Stomach (tissue), 9 donors: ENCODE measurements around the gene ATAD1. TPM values are rescaled to one million over a fixed set of nuclear protein-coding genes. Genes with fewer than 3 reads are reported as not detected.

Source experiments
- DNase-seq, 2 donors: peaks; one replicate each; pipeline versions ENCODE4 v3.0.0 to v3.0.0-alpha.2; 2013 to 2019
- H3K27ac ChIP-seq, 5 donors: fragments of 200-600 bp in 4 of 5; sonication (generic) in 4 of 5; one replicate each; pipeline ENCODE4 v1.5.1; 2013 to 2019; ENCODE audit warnings: mild to moderate bottlenecking in 1 of 5, moderate library complexity in 1 of 5
- H3K27me3 ChIP-seq, 3 donors: fragments of 200-600 bp; sonication (generic); one replicate each; pipeline ENCODE4 v1.5.1; 2017 to 2019; ENCODE audit warnings: mixed run types in 1 of 3
- H3K36me3 ChIP-seq, 4 donors: fragments of 200-600 bp; sonication (generic); 1 replicate in 3 of 4; 2 replicates in 1 of 4; pipeline ENCODE4 v1.5.1; 2016 to 2019
- H3K4me1 ChIP-seq, 4 donors: fragments of 200-600 bp; sonication (generic); one replicate each; pipeline ENCODE4 v1.5.1; 2016 to 2019
- H3K4me3 ChIP-seq, 4 donors: fragments of 200-600 bp; sonication (generic) in 3 of 4; one replicate each; pipeline ENCODE4 v1.5.1; 2016 to 2019; ENCODE audit warnings: mild to moderate bottlenecking in 1 of 4
- H3K9me3 ChIP-seq, 4 donors: fragments of 200-600 bp; sonication (generic); one replicate each; pipeline ENCODE4 v1.5.1; 2016 to 2019
- EP300 ChIP-seq: sonication (generic); formaldehyde crosslinking; IDR thresholded peaks from one replicate; pipeline ENCODE4 v1.6.1; 2017; ENCODE audit warnings: antibody characterized with exemption
- POLR2A ChIP-seq, 4 donors: fragments of 450-650 bp; IDR thresholded peaks; one replicate each; pipeline ENCODE4 v1.6.1; 2016; ENCODE audit warnings: antibody characterized with exemption in 4 of 4, control low read depth in 2 of 4, mild to moderate bottlenecking in 1 of 4, moderate library complexity in 1 of 4
- POLR2AphosphoS5 ChIP-seq, 3 donors: sonication (generic); formaldehyde crosslinking; IDR thresholded peaks; one replicate each; pipeline ENCODE4 v1.6.1; 2016; ENCODE audit warnings: antibody characterized with exemption in 3 of 3
- WGBS, 5 donors: extraction: QIAGEN DNeasy Blood & Tissue Kit in 3 of 5; methylation state at CpG; one replicate each; pipeline versions ENCODE4 v1.1.5 to v1.1.7; 2013 to 2018; 5-methylcytosine and 5-hydroxymethylcytosine counted together
- intact Hi-C: fragments of 100-400 bp; cut with DNase I; formaldehyde crosslinking; loops from one replicate; pipeline ENCODE4 v1.15.1; 2023; ENCODE audit warnings: low total_unique reads
- polyA plus RNA-seq, 3 donors: library from polyadenylated mRNA; stranded (reverse); fragments of 200-250 nt; gene quantifications; one replicate each; pipeline ENCODE4 v1.2.3, GENCODE V29; 2013
- total RNA-seq, 5 donors: library from RNA; depleted of rRNA; stranded (reverse); fragments of >200 nt; gene quantifications; one replicate each; pipeline versions ENCODE4 v1.1.0 to v1.2.3, GENCODE V29; 2014 to 2016
- TF ChIP-seq, protein P1 (sequence below), 7 experiments: fragments of 450-650 bp in 4 of 7; fragments of 200-600 bp in 3 of 7; sonication (generic) in 3 of 7; IDR thresholded peaks; one replicate each; pipeline ENCODE4 v1.5.1; 2016 to 2019; ENCODE audit warnings: antibody characterized with exemption in 7 of 7, control low read depth in 2 of 7, mild to moderate bottlenecking in 1 of 7
- donor health status: healthy with polysubstance abuse.
- donor health status: Bipolar disorder and iron deficiency.
- donor health status: healthy.

ATAD1 gene
- total and polyA plus RNA-seq, 8 donors, result 7.0 to 61.7 (median 13.8) TPM

- intact Hi-C loops, result no loop called here
- H3K4me3 ChIP-seq, result no peak overlapping the region
- H3K9me3 ChIP-seq, result no peaks in the 10 kb centered on the region
- DNase-seq, result no peak
- H3K27ac ChIP-seq, result no peak overlapping the region
- H3K27me3 ChIP-seq, result no peaks in the 10 kb centered on the region
- WGBS, 5 donors, result 84 to 89% (median 86%) methylated on average over 8 of the region's 8 CpGs
- peaks cover 0 to 7% (median 0%) of the 10 kb centered on the region in 4 donors for H3K4me1 ChIP-seq
- peaks cover 6 to 41% (median 33%) of the 10 kb centered on the region in 4 donors for H3K36me3 ChIP-seq
- TF ChIP-seq, protein P1, sequence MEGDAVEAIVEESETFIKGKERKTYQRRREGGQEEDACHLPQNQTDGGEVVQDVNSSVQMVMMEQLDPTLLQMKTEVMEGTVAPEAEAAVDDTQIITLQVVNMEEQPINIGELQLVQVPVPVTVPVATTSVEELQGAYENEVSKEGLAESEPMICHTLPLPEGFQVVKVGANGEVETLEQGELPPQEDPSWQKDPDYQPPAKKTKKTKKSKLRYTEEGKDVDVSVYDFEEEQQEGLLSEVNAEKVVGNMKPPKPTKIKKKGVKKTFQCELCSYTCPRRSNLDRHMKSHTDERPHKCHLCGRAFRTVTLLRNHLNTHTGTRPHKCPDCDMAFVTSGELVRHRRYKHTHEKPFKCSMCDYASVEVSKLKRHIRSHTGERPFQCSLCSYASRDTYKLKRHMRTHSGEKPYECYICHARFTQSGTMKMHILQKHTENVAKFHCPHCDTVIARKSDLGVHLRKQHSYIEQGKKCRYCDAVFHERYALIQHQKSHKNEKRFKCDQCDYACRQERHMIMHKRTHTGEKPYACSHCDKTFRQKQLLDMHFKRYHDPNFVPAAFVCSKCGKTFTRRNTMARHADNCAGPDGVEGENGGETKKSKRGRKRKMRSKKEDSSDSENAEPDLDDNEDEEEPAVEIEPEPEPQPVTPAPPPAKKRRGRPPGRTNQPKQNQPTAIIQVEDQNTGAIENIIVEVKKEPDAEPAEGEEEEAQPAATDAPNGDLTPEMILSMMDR (IDR thresholded peaks at IDR 0.05), result no peak
- TF ChIP-seq POLR2AphosphoS5 (IDR thresholded peaks at IDR 0.05) (no peak), EP300 (no peak), POLR2A (IDR thresholded peaks at IDR 0.05) (no peak)
Measured at GRCh38 chr10:87753995-87754866, 63.8 kb downstream of the ATAD1 start.

DNA sequence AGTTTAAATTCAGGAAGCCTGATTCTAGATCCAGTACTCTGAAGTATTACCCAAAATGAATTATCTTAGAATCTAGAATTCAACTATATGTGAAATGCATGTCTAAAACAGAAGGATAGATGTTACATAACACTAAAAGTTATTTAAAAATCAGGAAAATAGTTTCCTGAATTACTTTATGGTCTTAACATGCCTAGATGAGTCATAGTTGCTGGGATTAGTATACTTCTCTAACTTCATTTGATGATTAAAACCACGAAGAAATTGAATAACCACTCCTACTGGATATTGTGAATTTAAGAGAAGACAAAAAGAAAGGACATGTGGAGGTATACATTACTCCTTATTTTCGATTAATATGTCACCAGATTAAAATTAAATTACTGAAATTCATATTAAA lies 65.5 kb downstream of the ATAD1 start:
- DNase-seq, result no peak
- H3K9me3 ChIP-seq, result no peaks in the 10 kb centered on the region
- 80 to 87% (median 84%) methylated on average over 2 of the region's 2 CpGs for WGBS, 5 donors
- TF ChIP-seq POLR2AphosphoS5 (IDR thresholded peaks at IDR 0.05), result no peak
- no peak for TF ChIP-seq EP300
- TF ChIP-seq POLR2A (IDR thresholded peaks at IDR 0.05), result no peak
- TF ChIP-seq, protein P1 (IDR thresholded peaks at IDR 0.05), result no peak
- peaks cover 6 to 36% (median 26%) of the 10 kb centered on the region in 4 donors for H3K36me3 ChIP-seq
- no peak overlapping the region for H3K27ac ChIP-seq
- H3K27me3 ChIP-seq, result no peaks in the 10 kb centered on the region
- no peak overlapping the region for H3K4me3 ChIP-seq
- intact Hi-C loops, result no loop called here
- peaks cover 0 to 7% (median 0%) of the 10 kb centered on the region in 4 donors for H3K4me1 ChIP-seq

- H3K4me3 ChIP-seq, result no peak overlapping the region
- no peak for TF ChIP-seq EP300
- TF ChIP-seq, protein P1 (IDR thresholded peaks at IDR 0.05), result no peak
- no peak for TF ChIP-seq POLR2A (IDR thresholded peaks at IDR 0.05)
- no peak for TF ChIP-seq POLR2AphosphoS5 (IDR thresholded peaks at IDR 0.05)
- no peaks in the 10 kb centered on the region for H3K27me3 ChIP-seq
- no peaks in the 10 kb centered on the region for H3K9me3 ChIP-seq
- H3K4me1 ChIP-seq, result peaks cover 0 to 7% (median 0%) of the 10 kb centered on the region in 4 donors
- no peak for DNase-seq
- WGBS, 5 donors, result 91 to 100% (median 92%) methylated on average over 2 of the region's 2 CpGs
- H3K27ac ChIP-seq, result no peak overlapping the region
- intact Hi-C loops, result no loop called here
- H3K36me3 ChIP-seq, result peaks cover 6 to 33% (median 23%) of the 10 kb centered on the region in 4 donors
Measured at GRCh38 chr10:87751274-87751673, 66.8 kb downstream of the ATAD1 start.

DNA sequence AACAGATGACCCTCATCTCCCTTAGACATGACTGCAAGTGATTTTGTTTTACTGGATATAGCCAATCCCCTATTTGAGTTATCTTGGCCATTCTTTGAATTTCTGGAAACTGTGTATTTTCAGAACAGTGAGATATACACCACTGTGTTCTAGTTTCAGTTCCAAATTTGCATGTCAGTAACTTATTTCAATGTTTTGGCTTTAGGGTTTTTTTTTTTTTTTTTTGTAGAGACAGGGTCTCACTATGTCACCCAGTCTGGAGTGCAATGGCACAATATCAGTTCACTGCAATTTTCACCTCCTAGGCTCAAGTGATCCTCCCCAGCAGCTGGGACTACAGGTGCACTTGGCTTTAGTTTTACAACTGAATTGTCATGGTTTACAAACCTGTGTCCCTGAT lies 67.2 kb downstream of the ATAD1 start:
- H3K27ac ChIP-seq, result peak overlapping the region in 1 of 5 donors; percentile 4
- TF ChIP-seq EP300 (no peak), POLR2AphosphoS5 (IDR thresholded peaks at IDR 0.05) (no peak), POLR2A (IDR thresholded peaks at IDR 0.05) (no peak)
- H3K9me3 ChIP-seq, result no peaks in the 10 kb centered on the region
- H3K36me3 ChIP-seq, result peaks cover 6 to 29% (median 19%) of the 10 kb centered on the region in 4 donors
- DNase-seq, result no peak
- no peak overlapping the region for H3K4me3 ChIP-seq
- no peaks in the 10 kb centered on the region for H3K27me3 ChIP-seq
- peaks cover 0 to 7% (median 0%) of the 10 kb centered on the region in 4 donors for H3K4me1 ChIP-seq
- intact Hi-C loops, result no loop called here
